ENCODE data around the gene DARS1.

DNA sequence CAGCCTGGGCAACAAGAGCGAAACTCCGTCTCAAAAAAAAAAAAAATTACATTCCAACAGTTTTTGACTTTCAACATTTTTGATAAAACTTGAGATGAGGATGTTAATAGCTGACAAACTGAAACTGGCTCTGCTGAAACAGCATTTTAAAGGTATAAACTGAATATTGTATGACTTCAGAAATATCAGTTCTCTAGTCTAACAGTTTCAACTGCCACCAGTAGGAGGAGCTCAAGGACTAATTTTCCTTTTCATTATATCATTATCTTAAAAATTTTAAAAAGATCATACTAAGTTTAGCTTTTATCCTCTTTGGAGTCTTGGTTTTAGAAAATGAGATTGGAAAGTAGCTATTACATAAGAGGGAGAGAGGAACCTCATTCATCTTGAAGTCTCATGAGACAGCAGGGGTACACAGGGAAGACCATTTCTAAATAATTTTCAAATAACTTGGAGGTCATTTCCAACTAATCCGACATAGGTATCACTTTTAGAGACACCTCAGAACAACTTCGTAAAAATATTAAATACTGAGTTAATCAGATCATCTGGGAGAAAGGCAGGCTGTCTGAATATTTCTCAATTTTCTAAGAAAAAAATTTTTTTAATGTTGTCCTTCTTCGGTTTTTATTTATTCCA, 71.6 kb downstream of the DARS1 start:
- TF ChIP-seq TAF1 (IDR thresholded peaks at IDR 0.05; ENCODE audit: borderline replicate concordance, insufficient read depth, low read length) (no peak), REST (IDR thresholded peaks at IDR 0.05; ENCODE audit: insufficient read depth in 1 of 2, low read depth in 2 of 2, low read length in 2 of 2) (no peak), POLR2AphosphoS5 (IDR thresholded peaks at IDR 0.05; ENCODE audit: low read depth, low read length) (no peak), SIN3A (IDR thresholded peaks at IDR 0.05; ENCODE audit: borderline replicate concordance, insufficient read depth, low read length) (no peak), FOXP2 (optimal IDR thresholded peaks at IDR 0.05; ENCODE audit: borderline replicate concordance, extremely low read depth, extremely low read length, insufficient read depth) (no peak)
